HG03558 (cell line): ENCODE data around the gene ABCB6.
"Not testable (repeated sequence)": the region's sequence is repeated elsewhere in the genome, so short reads cannot be mapped to it uniquely, and the experiment has no call there.

ENCODE experiments used
- ATAC-seq: cut with Tn5 transposase; IDR thresholded peaks from one replicate; pipeline ENCODE4 v1.9.1; 2021; ENCODE audit warnings: moderate number of reproducible peaks; ENCODE audit not compliant: unreplicated experiment; ENCODE audit errors: extremely low read depth

The ABCB6 gene

GRCh38 chr2:219215871-219216534 lies 2.8 kb downstream of the ABCB6 start:
- no peak for ATAC-seq

GRCh38 chr2:219214786-219215185 lies 4.0 kb downstream of the ABCB6 start:
- ATAC-seq, result no peak

DNA sequence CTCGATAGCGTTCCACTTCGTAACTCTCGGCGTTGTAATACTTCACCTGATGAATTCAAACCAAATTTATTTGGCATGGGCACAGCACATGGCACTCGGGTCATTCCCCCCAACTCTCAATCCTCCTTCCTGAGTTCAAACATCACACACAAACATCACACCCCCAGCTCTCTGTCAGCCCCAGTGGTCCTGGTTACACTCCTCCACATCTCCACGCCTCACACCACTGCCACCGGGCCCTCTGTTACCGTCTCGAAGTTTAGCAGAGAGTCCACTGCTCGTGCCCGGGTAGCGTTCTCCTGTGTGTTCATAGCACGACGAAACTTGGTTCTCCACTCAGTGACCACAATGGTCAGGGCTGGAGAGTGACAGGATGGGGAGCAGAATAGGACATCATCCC lies 4.6 kb downstream of the ABCB6 start:
- ATAC-seq, result no peak

GRCh38 chr2:219213486-219214071 lies 5.2 kb downstream of the ABCB6 start:
- no peak for ATAC-seq

GRCh38 chr2:219213026-219213415 lies 5.7 kb downstream of the ABCB6 start:
- ATAC-seq, result no peak

DNA sequence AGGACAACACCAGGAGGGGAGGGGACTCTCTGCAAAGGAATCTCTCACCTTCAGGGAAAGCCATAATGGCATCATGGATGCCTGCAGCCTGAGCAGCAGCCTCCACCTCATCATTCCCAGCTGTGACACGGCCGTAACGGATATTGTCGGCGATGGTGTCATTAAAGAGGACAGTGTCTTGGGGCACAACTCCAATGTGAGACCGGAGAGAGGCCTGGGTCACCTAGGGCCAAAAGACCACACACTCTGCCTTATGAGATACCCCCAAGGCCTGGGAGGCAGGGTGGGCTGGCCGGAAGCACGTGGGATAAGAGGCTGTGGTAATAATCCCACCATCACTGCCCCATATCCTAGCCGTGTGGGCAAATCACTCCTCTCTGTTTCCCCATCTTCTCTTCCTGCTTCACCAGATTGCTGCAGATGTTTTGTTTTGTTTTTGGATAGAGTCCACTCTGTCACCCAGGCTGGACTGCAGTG lies 7.8 kb downstream of the ABCB6 start:
- ATAC-seq, result no peak

DNA sequence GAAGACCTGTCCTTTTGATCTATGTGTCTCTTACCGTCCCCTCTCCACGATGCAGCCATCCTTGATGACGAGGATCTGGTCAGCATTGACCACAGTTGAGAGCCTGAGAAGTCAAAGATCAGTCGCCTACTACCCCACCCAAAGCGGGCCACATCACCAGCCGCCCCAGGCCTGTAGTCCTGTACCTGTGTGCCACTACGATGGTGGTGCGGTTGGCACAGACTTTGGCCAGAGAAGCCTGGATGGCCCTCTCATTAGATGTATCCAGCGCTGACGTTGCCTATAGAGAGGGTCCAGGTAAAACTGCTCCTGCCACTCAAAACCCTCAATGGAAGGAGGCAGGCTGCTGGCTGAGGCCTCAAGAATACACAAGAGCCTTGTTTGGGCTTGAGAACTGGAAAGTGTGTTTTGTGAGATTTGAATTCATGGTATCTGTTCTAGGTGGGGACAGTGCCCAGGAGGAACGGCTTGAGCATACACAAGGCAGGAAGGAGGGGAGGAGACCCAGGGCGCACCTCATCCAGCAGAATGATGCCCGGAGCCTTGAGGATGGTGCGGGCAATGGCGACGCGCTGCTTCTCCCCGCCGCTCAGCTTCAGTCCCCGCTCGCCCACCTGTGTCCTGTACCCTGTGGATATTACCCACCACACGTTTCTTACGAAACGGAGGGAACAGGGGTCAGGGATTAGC lies 8.4 kb downstream of the ABCB6 start:
- ATAC-seq, result no peak

GRCh38 chr2:219209236-219210195 lies 9.2 kb downstream of the ABCB6 start:
- no peak for ATAC-seq

DNA sequence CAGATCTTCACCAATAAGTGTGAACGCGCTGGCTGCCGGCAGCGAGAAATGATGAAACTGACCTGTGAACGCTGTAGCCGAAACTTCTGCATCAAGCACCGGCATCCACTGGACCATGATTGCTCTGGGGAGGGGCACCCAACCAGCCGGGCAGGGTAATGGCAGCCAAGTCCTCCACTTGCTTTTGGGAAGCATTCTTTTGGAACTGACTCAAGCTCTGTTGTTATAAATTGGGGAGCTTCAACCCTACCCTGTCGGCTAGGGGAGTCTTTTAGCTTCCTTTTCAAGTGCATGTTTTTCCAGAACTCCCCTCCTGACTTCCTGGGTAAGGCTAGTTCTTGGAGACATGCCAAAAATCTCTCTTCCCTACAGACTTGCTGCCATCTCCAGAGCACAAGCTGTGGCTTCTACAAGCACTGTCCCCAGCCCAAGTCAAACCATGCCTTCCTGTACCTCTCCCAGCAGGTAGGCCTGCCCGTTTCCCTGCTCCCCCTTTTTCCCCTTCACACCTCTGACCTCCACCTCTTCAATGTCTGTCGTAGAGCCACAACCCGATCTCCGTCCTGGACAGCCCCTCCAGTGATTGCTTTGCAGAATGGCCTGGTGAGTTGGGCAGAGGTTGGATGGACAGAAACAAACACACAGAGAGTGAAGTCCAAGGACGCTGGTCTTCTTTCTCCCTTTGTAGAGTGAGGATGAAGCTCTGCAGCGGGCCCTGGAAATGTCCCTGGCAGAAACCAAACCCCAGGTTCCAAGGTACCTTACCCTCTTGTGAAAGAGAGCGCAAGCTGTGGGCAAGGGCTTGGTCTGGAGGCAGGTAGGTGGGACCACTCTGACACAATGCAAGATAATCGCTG lies 10.6 kb downstream of the ABCB6 start:
- no peak for ATAC-seq

GRCh38 chr2:219207134-219207883 lies 11.4 kb downstream of the ABCB6 start:
- no peak for ATAC-seq

DNA sequence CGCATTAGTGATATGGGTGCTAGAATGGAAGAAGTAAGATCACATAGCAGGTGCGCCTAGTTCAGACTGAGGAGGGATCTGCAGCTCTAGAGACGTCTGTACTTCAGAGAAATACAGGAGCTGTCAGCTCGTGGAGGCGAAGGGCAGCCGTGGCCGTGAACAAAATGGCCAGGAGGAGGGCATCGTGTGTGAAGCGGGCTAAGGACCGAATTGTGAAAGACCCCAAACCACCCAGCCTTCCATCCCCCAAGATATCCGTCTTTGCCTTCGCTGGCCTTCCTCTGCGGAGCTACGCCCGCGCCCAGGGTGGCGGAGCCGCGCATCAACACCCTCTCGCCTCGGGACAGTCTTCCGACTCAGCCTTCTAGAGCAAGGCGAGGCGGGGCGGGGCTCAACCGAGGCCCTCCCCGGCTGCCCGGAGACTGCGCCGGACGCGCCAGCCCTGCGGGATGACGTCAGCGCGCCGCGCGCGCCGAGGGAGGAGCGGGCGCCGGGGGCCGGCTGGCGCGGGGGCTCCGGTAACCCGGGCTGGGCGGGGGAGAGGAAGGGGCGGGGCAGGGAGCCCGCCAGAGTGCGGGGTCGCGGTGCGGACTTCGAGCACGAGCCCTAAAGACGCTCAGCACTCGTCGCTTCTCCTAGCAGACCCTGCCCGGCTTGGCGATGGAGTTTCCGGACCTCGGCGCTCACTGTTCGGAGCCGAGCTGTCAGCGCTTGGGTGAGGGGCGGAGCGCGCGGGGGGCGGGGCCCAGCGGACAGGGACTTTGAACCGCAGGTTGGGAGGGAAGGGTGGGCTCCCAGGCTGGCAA lies 12.2 kb downstream of the ABCB6 start, which contains the start of gene ZFAND2B:
Gene ZFAND2B, plus strand, starts transcription at position 455 of the 806 bp plus-strand sequence. Its CDS starts 206 bp downstream, at position 661.
- peak; percentile 83 for ATAC-seq

- no peak for ATAC-seq
Measured at GRCh38 chr2:219205981-219206327, 12.8 kb downstream of the ABCB6 start.

GRCh38 chr2:219205165-219205538 lies 13.6 kb downstream of the ABCB6 start:
- ATAC-seq, result no peak

- no peak for ATAC-seq
Measured at GRCh38 chr2:219204425-219205164, 14.2 kb downstream of the ABCB6 start.

- ATAC-seq, result not testable (repeated sequence)
Measured at GRCh38 chr2:219201331-219201730, 17.4 kb downstream of the ABCB6 start.

GRCh38 chr2:219200502-219201326 lies 18.0 kb downstream of the ABCB6 start:
- not testable (repeated sequence) for ATAC-seq
